SK-N-MC (cell line): ENCODE data around the gene TUBA3C.

Source experiments
- EZH2 ChIP-seq: fragments of 200-600 bp; sonication (generic); IDR thresholded peaks from one replicate; pipeline ENCODE4 v1.6.1; 2017; ENCODE audit warnings: antibody characterized with exemption
- POLR2AphosphoS5 ChIP-seq: IDR thresholded peaks from 2 replicates; pipeline ENCODE4 v1.6.1; 2012; ENCODE audit warnings: mild to moderate bottlenecking, low read depth, low read length, borderline replicate concordance

DNA sequence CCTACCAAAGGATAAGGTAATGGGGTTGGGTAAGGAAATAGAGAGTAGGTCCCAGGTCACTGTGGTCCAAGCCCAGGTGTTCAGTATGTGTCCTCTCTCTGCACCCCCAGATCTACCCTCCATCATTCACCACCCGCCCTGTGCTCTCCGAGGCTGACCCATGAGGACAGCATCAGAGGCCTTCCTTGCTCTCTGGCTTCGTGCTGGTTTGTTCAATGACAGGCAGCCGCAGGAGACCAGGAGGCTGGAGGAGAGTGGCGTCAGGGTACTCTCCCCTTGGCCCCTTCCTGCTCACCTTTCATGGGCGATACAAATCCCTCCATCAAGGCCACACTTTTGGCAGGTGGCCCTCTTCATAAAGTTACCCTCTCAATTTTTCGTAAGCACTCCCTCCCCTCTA is 1.7 kb downstream of the TUBA3C start:
- TF ChIP-seq POLR2AphosphoS5 (no peak), EZH2 (no peak)
